Measurements from ENCODE around the gene PRPF31.
"Not testable (repeated sequence)": the region's sequence is repeated elsewhere in the genome, so short reads cannot be mapped to it uniquely, and the experiment has no call there.

PRPF31 gene

GRCh38 chr19:54115109-54116063 is at the start of gene PRPF31, which contains the start of gene TFPT:
PRPF31 (plus strand) TSS chr19:54115754; CDS start chr19:54118279, 2,525 bp downstream.
TFPT (minus strand) TSS chr19:54115657; CDS start chr19:54115269, 388 bp downstream.
- peak; percentile 96 to 98 for DNase-seq

GRCh38 chr19:54069470-54069869 is 46.1 kb upstream of the PRPF31 start:
- no peak for DNase-seq

GRCh38 chr19:54073829-54074228 is 41.7 kb upstream of the PRPF31 start:
- no peak for DNase-seq

GRCh38 chr19:54074851-54075250 is 40.7 kb upstream of the PRPF31 start:
- DNase-seq, result no peak

GRCh38 chr19:54077334-54077733 is 38.2 kb upstream of the PRPF31 start:
- peak; percentile 89 to 95 for DNase-seq

- DNase-seq, result peak; percentile 44 to 51
Measured at GRCh38 chr19:54081032-54081431, 34.5 kb upstream of the PRPF31 start, which contains the start of gene TARM1. TARM1 (minus strand) TSS chr19:54081365; CDS start chr19:54081340, 25 bp downstream.

- no peak for DNase-seq
Measured at GRCh38 chr19:54084410-54084809, 31.1 kb upstream of the PRPF31 start.

- DNase-seq, result peak; percentile 21 to 39
Measured at GRCh38 chr19:54094426-54095000, 21.0 kb upstream of the PRPF31 start.

- DNase-seq, result no peak
Measured at GRCh38 chr19:54095136-54095858, 20.3 kb upstream of the PRPF31 start.

- not testable (repeated sequence) for DNase-seq
Measured at GRCh38 chr19:54095859-54096616, 19.5 kb upstream of the PRPF31 start.

- peak; percentile 42 to 65 for DNase-seq
Measured at GRCh38 chr19:54096617-54097106, 18.9 kb upstream of the PRPF31 start.

GRCh38 chr19:54099190-54099902 is 16.2 kb upstream of the PRPF31 start:
- no peak for DNase-seq

GRCh38 chr19:54099903-54100255 is 15.7 kb upstream of the PRPF31 start:
- DNase-seq, result not testable (repeated sequence)

GRCh38 chr19:54100561-54100960 is 15.0 kb upstream of the PRPF31 start, which contains the start of gene OSCAR:
OSCAR (minus strand) TSS chr19:54100803; CDS start chr19:54100792, 11 bp downstream.
- peak; percentile 82 to 84 for DNase-seq

GRCh38 chr19:54102421-54103169 is 13.0 kb upstream of the PRPF31 start, which contains the start of gene NDUFA3:
NDUFA3 (plus strand) TSS chr19:54102855; CDS start chr19:54102879, 24 bp downstream.
- peak; percentile 96 for DNase-seq

GRCh38 chr19:54104998-54105715 is 10.4 kb upstream of the PRPF31 start:
- no peak for DNase-seq

- DNase-seq, result no peak
Measured at GRCh38 chr19:54105796-54106195, 9.8 kb upstream of the PRPF31 start.

- DNase-seq, result no peak
Measured at GRCh38 chr19:54106716-54107115, 8.8 kb upstream of the PRPF31 start.

- no peak for DNase-seq
Measured at GRCh38 chr19:54107876-54108490, 7.6 kb upstream of the PRPF31 start.

All from Kasumi-1 (cell line).